Fibroblast of peridontal ligament (primary cell): ENCODE data around the gene PANK4.

Experiments
- DNase-seq: peaks from one replicate; pipeline ENCODE4 v3.0.0-alpha.2; 2010; ENCODE audit errors: extremely low read depth

The PANK4 gene

DNA sequence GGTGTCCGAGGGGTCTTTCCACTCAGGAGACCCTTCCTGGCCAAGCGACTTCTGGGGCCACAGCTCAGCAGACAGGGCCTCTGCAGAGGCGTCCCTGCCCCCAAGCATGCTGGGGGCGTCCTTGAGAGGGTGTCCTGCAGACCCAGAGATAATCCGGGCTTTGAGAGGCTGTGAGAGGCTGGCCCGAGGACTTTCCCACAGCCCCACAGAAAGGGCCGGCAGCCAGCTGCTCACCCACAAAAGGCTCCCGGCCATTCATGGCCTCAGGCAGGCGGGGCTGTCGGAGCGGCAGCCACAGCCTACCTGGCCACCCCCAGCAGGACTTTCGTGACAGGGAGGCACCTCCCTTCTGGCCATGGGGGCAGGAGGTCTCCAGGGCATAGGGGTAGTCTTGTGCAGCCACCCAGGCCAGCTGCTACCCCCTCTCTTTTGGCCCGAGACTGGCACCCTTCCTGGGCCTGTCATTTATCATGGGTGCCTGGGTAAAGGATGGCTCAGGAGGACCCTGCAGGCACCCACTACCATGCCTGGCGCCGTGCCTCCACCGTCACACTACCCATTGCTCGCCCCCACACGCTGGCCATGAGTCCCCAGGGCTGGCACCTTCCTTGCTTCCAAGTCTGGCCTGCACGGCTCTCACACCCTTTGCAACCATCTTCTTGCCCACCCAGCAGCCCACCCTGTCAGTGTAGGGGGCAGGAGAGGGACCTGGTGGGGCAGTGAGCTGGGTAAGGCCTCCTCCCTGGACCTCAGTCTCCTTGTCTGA lies 18.7 kb upstream of the PANK4 start:
- no peak for DNase-seq

DNA sequence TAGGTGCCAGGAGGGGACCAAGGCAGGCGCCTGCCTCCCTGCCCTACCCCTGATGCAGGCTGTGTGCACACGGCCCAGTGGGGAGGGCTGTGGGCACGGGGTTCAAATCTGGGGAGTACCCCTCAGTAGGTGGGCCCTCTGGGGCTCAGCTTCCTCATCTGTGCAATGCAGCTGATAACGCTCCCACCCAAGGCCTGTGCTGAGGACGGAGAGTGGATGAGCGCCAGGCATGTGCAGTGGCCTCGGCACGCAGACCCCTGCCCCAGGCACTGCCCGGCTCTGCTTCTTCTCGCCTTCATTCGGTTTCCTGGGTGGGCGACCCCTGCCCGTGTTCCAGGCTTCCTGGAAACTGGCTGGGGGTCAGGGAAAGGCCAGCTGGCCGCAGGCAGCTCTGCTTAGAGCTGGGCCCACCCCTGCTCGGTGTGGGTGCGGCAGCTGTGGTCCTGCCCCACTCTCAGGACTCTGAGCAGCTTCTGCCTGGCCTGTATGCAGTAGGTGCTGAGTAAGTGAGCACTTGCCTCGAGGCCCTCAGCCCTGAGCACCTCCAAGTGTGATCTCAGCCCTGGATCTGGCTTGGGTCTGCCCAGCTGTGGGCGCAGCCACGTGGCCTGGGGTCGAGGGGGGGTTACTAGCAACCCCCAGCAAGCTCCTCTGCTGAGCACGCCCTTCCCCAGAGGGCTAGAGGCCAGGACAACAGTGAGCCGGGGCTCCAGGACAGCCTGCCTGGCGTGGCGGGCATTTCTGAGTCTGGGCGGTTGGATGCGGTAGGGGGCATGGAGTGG lies 17.9 kb upstream of the PANK4 start:
- DNase-seq, result no peak

- no peak for DNase-seq
Observed at GRCh38 chr1:2543543-2544092, 17.2 kb upstream of the PANK4 start.

GRCh38 chr1:2542246-2542915 lies 16.0 kb upstream of the PANK4 start:
- no peak for DNase-seq

- DNase-seq, result no peak
Observed at GRCh38 chr1:2541619-2542245, 15.3 kb upstream of the PANK4 start.

DNA sequence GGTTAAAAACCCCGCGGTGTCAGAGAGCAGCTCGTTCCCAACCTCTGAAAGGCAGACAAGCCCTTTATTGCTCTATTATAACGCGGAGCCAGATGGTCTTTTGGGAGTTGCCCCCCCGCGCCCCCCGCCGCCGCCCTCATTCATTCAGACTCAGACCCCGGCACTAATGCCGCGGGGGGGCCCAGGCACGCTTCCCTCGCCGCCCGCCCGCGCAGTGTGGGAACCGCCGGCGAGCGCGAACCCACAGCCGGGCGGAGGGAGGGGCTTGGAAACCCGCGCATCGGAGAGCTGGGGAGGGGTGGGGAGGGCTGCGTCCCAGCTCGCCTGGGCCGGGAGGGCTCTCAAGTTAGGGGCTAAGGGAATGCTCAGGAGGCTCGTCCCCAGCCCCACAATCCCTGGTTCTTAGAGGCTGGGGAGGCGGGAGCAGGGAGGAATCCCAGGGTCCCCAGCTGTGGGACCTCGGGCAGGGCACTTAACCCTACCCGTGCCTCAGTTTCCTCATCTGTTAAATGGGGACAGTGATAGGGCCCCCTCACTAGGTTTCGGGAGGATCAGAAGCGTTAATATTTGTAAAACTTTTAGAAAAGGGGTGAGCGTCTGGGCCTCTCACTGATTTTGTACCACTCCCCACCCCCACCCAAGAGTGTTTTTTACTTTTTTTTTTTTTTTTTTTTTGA lies 14.6 kb upstream of the PANK4 start:
- DNase-seq, result no peak

GRCh38 chr1:2539312-2539907 lies 13.0 kb upstream of the PANK4 start:
- DNase-seq, result no peak

GRCh38 chr1:2538872-2539271 lies 12.5 kb upstream of the PANK4 start:
- DNase-seq, result no peak

DNA sequence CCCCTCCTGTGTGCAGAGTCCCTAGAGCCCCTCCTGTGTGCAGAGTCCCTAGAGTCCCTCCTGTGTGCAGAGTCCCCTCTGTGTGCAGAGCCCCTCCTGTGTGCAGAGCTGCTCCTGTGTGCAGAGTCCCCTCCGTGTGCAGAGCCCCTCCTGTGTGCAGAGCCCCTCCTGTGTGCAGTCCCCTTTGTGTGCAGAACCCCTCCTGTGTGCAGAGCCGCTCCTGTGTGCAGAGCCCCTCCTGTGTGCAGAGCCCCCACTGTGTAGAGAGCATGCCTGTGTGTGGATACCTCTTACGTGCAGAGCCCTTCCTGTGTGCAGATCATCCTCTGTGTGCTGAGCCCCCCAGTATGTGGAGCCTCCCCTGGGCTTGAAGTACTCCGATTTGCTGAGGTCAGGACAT lies 12.0 kb upstream of the PANK4 start:
- no peak for DNase-seq

DNA sequence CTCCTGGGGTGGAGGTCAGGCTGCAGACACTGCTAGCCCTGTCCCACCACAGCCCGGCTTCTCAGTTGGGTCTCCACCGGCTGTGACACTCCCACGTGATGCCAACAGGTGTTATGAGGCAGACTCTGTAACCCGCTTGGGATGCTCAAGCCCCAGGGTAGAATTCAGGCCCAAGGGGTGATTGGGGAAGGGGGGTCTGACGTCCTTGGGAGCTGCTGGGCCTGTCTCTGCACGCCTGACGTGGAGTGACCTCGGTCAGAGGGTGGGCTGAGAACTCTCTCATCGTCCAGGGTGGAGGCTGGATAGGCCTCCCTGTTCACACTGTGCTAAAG lies 11.4 kb upstream of the PANK4 start:
- DNase-seq, result no peak

GRCh38 chr1:2535981-2536380 lies 9.6 kb upstream of the PANK4 start:
- DNase-seq, result no peak

- no peak for DNase-seq
Observed at GRCh38 chr1:2535455-2535854, 9.1 kb upstream of the PANK4 start.

DNA sequence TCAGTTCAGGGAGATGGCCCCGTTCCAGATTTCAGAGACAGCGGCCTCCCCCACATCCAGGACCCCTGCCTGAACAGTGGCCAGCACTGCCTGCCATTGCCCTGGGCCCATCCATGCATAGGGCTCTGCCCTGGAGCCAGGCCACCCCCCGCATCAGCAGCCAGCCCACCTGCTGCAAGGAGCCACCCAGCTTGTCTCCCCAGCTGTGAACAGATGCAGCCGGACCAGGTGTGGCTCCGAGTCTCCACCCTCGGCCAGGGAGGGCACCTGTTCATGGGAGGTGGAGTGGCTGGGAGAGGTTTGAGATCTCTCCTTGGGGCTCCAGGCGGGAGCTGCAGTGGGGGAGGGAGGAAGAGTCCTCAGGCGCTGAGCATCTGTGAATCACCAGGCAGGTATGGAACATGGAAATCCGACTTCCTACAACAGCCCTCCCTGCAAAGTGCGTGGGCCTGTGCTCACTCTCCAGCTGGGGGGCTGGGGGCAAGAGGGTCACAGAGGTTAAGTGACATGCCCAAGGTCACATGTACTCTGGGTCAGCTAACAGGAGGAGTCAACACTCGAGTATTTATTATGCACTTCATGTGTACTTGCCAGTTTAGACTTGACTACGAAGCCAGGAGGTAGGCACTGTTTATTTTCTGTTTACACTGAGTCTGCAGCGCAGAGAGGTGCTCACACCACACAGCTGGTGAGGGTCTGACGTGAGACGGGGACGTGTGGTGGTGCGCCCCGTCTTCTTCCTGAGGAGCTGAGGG lies 8.5 kb upstream of the PANK4 start:
- no peak for DNase-seq

- DNase-seq, result no peak
Observed at GRCh38 chr1:2534315-2534686, 7.9 kb upstream of the PANK4 start.

DNA sequence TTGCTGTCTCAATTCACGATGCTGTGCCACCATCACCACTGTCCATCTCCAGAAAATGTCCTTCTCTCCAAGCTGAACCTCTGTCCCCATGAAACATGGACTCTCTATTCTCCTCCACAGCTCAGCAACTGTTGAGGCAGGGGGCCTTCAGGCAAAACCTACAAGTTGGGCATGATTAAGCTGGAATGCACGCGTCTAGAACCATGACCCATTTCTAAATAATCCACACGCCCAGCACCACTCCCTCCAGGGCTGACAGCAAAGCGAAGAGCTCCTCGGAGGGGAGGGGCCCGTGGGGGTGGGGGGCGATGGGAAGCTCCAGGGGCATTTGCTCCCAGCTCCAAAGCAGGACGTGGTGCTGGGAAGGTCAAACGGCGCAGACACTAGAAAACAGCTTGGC lies 7.0 kb upstream of the PANK4 start:
- DNase-seq, result no peak

DNA sequence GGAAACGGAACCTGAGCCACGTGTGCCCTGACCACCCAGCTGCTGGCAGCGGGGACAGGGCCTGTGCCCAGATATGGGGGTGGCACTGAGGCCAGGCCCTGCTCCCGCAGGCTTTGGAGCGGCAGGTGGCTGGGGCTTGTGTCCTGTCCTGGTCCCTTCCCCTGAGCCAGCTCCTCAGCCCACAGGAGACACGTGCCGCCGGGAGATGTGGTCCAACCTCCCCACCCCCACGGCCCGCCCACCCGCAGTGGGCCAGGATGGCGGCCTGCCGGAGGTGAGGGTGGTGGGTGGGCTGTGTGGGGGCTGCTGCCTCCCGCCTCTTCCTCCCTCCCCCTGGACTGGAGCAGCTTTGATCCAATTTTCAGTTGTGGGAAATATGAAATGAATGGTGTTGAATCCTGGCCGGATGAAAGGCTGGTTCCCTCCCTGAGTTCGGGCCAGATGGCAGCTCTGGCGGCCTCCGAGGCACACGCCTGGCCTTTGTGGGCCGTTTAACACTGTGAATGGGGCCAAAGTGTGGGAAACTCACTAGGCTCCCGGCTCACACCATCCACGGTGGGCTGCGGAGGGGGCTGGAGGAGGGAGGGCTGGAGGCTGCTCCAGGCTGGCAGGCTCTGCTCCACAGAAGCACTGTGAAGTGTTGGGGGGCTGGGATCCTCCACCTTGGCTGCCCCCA lies 6.2 kb upstream of the PANK4 start:
- no peak for DNase-seq

- DNase-seq, result no peak
Observed at GRCh38 chr1:2530513-2531361, 4.3 kb upstream of the PANK4 start.

DNA sequence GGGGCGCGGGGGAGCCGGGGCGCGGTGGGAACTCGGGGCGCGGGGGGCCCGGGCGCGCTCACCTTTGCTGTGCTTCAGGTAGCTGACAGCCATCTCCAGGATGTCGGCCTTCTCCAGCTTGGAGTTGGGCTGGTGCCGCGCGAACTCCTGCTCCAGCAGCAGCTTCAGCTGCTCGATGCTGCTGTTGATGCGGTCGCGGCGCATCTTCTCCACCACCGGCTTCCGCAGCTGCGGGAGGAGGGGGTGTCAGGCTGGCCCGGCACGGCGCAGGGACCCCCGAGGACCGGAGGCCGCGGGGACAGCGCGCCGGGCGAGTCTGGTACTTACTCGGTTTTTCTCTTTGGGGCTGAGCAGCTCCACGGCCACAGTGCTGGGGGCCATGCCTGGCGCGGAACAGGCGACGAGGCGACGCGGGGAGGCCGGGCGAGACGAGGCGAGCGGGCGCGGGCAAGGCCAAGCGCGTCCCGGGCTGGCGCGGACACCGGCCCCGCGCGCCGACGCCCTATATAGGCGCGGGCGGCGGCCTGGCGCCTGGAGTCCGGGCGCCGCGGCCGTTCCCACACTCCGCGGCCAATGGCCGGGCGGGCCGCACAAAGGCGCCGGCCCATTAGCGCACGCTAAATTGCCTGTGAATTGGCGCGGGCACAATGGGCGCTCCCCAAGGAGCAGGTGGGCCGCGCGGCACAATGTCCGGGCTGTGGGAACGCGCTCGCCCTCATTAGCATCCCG lies 3.6 kb upstream of the PANK4 start, which contains the start of gene HES5:
HES5 (minus strand) TSS at position 480 of the 729 bp plus-strand sequence; CDS start at position 381, 99 bp downstream.
- no peak for DNase-seq
